Astrocyte of the hippocampus (primary cell): Measurements from ENCODE around the gene KRTAP5-11.
"Not testable (repeated sequence)": the region's sequence is repeated elsewhere in the genome, so short reads cannot be mapped to it uniquely, and the experiment has no call there.

Source experiments
- DNase-seq: peaks from one replicate; pipeline ENCODE4 v3.0.0; 2011; ENCODE audit warnings: low read depth, low spot score

Gene KRTAP5-11

DNA sequence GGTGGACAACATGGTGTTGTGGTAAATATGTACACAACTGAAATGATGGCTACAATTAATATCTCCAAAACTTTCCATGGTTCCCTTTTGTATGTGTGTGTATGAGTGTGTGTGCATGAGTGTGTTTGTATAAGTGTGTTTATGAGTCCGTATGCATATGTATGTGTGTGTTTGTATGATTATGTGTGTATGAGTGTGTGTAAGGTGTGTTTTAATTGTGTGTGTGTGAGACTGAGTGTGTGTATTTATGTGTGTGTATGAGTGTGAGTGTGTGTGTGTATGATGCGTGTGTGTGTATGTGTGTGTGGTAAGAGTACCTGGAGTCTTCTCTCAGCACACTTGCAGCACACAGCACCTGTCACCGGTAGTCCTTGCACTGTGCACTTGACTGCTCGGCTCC, 26.7 kb downstream of the KRTAP5-11 start:
- DNase-seq, result no peak

DNA sequence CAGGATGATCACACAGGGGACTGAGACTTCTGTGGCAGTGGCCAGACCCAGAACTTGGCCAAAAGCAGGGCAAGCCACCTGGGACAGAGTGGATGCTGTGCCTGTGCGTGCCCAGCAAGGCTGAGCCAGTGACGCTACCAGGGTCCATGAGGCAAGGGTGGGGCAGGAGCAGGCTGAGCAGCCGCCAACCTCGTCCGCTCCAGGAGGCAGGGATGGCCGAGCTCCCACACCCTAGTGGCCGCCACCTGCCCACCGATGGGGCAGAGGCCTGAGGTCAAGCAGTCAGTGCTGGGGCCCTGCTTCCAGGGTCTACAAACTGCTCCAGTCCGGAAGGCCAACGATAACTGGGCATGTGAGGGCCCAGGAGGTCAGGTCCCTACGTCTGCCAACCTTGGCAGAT, 27.2 kb downstream of the KRTAP5-11 start:
- DNase-seq, result no peak

DNA sequence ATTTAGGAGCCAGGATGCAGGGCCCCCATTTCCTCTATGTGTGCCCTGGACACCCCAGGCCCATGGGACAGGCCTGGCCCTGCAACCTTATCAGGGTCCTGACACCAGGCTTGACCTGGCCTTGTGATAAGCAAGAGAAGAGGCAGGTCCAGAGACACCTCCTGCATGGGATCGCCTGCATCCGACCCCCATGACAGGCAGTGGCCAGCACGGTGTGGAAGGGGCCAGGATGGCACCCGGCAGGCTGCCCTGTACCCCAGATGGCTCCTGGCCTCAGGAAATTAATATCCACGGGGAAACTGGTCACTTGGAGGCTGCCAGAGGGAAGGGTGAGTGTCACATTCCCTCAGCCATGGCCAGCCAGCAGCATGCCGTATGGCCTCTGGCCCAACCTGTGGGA, 27.7 kb downstream of the KRTAP5-11 start:
- DNase-seq, result no peak

DNA sequence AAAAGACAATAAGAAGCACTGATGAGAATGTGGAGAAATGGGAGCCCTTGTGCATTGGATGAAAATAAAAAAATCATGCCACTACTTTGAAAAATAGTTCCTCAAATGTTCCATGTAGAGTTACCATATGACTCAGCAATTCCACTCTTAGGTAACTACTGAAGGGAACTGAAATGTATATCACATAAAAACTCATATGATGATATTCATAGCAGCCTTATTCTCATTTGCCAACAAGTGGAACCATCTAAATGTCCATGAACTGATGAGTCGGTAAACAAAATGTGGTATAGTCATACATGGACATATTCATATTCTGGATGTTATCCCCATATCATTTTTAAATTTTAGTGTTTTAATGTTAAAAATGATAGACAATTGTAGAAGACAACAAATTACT, 31.0 kb downstream of the KRTAP5-11 start:
- DNase-seq, result no peak

DNA sequence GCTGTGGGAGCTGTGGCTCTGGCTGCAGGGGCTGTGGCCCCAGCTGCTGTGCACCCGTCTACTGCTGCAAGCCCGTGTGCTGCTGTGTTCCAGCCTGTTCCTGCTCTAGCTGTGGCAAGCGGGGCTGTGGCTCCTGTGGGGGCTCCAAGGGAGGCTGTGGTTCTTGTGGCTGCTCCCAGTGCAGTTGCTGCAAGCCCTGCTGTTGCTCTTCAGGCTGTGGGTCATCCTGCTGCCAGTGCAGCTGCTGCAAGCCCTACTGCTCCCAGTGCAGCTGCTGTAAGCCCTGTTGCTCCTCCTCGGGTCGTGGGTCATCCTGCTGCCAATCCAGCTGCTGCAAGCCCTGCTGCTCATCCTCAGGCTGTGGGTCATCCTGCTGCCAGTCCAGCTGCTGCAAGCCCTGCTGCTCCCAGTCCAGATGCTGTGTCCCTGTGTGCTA, 33.9 kb downstream of the KRTAP5-11 start:
- no peak for DNase-seq

DNA sequence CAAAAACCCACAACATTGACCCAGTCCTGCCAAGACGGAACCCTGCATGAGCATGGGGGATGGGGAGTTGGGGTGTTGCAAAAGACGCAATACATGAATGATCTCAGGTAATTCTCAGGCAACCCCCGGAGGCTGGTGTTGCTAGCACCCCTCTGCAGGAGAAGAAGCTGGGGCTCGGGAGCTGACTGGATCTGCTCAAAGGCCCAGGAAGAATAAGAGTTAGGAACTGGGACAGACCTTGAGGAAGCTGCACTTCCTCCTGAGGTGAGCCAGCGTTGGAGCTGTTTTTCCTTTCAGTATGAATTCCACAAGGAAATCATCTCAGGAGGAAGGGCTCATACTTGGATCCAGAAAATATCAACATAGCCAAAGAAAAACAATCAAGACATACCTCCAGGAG, 34.6 kb downstream of the KRTAP5-11 start, which contains the start of gene KRTAP5-9:
Gene KRTAP5-9 (plus strand): TSS at position 301 of the 400 bp plus-strand sequence. CDS start 238 bp downstream, outside the sequence.
- no peak for DNase-seq

DNA sequence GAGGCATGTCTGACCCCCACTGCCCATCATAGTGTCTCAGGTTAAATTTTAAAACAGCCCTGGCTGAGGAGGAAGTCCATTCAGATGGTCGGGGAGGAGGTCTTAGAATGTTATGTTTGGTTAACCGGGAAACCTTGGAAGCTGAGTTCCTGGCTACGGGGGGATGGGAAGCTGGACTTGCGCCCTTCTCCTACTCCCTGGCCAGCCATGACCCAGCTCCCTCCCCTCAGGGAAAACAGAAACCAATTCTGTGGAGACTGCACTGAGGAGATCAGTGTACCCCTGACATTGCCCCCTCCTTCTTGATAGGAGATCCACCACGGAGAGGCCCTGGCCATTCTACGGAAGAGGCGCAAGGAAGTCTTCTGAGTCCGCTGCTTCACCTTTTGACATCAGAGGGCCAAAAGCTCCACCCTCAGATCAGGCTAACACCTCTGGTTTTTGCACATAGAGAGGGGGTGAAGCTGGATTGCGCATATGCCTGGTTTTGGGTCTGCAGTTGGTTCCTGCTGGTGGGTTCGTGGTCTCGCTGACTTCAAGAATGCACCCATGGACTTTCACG, 37.2 kb downstream of the KRTAP5-11 start:
- no peak for DNase-seq

DNA sequence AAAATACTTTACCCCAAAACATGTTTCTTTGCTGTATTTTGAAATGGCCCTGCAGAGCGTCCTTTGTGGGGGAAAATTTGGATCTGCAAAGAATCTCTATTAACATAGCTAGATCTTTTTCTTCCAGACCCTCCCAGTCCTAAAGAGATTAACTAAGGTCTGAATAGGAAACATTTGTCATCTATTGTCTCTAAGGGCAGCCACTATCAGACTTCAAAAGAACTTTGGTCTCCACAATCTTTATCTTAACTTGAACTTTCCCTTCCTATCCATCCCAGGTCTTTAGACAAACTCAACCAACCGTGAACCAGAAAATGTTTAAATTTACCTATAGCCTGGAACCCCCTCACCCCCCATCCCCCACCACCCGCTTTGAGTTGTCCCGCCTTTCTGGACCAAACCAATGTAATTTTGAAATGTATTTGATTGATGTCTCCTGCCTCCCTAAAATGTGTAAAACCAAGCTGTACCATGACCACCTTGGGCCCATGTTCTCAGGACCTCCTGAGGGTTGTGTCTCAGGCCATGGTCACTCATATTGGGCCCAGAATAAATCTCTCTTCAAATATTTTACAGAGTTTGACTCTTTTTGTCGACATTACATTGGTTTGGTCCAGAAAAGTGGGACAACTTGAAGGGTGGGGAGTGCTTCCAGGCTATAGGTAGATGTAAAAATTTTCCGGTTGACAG, 38.0 kb downstream of the KRTAP5-11 start:
- DNase-seq, result no peak

DNA sequence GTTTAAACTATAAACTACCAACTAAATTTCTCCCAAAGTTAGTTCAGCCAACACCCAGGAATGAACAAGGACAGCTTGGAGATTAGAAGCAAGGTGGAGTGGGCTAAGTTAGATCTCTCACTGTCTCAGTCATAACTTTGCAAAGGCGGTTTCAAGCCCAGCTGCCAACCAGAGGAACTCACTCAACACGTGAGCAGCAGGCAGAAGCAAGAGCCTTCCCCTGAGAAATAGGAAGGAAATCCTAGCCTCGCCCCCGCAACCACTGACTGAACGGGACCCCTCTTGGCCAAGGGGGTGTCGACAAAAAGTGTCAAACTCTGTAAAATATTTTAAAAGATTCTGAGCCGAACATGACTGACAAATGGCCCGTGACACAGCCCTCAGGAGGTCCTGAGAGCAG, 38.8 kb downstream of the KRTAP5-11 start:
- DNase-seq, result no peak

DNA sequence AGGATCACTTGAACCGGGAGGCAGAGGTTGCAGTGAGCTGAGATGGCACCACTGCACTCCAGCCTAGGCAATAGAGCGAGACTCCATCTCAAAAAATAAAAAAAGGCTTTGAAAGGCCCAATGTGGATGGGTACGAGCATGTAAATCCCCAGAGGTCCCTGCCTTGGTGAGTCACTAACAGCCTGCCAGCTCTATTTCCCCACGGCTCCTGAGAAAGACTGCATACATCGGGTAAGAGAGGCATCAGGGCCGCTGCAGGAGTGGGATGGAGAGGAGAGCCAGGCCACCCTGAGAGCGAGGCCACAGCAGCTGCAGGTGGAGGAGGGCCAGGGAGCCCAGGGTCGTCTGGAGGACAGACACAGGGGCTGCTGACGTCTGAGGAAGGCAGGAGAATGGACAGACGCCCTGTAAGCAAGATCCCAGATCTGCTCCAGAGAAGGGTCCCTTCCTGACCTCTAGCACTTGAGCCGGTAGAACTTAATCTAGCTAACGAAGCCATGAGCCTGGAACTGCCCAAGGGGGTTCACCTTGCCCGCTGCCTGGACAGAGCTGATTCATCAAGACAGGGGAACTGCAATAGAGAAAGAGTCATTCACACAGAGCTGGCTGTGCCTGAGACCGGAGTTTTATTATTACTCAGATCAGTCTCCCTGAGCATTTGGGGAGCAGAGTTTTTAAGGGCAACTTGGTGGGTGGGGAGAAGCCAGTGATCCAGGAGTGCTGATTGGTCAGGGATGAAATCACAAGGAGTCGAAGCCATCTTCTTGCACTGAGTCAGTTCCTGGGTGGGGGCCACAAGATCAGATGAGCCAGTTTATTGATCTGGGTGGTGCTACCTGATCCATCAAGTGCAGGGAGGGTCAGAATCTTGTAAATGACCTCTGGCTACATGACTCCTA, 39.5 kb downstream of the KRTAP5-11 start:
- DNase-seq, result no peak

DNA sequence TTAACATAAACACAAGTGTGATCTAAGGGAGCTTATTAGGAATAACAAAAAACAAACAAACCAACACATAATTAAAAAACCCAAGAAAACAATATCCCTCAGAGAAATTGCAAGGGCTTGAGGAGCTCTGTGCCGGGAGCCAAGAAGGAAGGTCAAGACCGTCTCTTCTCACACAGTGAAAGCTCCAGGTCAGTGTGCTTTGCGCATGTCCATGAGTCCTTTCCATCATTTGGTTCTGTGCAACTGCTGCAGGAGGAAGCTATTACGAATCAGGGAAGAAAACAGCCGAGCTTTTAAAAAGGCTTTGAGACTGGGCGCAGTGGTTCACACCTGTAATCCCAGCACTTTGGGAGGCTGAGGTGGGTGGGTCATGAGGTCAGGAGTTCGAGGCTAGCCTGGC, 40.3 kb downstream of the KRTAP5-11 start:
- no peak for DNase-seq

DNA sequence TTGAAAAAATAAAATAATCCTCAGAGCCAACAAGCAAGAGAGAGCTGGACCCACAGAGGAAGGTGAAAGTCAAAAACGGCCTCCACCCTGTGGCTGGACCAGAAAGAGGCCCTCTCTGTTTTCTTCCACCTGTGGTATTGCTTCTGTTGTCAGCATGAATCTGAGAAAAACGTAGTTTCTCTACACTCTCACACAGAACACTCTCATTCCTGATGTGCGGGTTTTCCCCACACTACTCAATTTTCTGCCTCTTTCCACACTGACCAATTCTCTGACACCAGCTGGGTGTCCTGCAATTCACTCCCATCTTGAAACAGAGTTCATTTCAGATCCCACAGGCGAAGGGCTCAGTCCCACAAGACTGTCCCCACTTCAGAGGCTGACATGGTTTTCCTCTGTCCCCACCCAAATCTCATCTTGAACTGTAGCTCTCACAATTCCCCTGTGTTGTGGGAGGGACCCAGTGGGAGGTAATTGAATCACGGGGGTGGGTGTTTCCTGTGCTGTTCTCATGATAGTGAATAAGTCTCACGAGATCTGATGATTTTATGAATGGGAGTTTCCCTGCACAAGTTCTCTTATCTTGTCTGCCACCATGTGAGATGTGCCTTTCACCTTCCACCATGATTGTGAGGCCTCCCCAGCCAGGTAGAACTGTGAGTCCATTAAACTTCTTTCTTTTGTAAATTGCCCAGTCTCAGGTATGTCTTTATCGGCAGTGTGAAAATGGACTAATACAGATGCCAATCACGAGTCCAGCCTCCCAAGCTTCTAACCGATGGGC, 42.0 kb downstream of the KRTAP5-11 start:
- not testable (repeated sequence) for DNase-seq

DNA sequence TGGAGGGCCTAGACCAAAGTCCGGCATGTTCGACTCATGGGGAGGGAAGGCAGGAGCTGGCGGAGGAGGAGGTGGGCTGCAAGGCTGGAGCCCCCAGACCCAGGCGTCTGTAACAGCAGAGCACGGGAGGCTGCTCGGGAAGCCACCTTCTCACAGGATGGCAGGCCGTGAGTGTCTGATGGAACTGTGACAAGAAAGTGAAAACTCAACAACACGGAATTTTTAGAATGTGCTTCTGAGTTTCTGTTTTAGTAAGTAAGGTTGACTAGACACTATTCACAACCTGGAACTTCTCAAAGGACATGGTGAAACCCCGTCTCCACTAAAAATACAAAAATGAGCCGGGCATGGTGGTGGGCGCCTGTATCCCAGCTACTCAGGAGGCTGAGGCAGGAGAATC, 42.7 kb downstream of the KRTAP5-11 start:
- not testable (repeated sequence) for DNase-seq

DNA sequence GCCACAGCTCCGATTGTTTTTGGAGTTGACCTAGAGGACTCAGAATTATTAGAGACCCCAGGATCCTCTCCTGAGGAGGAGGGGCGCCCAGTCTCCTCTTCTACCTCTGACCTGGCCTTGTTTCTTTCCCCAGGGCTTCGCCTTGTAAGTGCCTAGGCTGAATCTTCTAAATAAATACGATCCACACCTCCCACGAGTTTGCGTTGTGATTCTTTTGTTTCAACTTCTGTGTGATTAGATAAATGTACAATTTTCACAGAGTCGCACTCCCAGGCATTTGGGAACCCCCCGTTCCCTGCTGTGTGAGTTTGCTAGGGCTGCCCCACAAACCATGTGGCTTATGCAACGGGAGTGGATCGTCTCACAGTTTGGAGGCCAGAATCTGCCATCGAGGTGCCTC, 43.7 kb downstream of the KRTAP5-11 start:
- no peak for DNase-seq

DNA sequence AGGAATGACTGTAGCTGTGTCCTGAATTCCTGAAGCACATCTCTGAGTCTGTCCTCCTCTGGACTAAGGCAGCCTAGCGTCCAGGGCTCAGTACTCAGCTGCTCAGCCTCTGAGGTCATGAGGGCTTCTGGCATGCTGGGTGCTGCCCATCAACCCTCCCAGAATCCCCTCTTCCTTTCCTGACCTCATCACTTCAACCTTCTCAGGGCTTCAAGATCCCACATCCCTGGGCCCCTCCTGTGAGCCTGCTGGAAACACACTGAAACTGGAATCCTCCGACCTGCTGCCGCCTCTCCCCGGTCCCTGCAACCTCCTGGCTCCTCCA, 44.0 kb downstream of the KRTAP5-11 start:
- DNase-seq, result no peak

DNA sequence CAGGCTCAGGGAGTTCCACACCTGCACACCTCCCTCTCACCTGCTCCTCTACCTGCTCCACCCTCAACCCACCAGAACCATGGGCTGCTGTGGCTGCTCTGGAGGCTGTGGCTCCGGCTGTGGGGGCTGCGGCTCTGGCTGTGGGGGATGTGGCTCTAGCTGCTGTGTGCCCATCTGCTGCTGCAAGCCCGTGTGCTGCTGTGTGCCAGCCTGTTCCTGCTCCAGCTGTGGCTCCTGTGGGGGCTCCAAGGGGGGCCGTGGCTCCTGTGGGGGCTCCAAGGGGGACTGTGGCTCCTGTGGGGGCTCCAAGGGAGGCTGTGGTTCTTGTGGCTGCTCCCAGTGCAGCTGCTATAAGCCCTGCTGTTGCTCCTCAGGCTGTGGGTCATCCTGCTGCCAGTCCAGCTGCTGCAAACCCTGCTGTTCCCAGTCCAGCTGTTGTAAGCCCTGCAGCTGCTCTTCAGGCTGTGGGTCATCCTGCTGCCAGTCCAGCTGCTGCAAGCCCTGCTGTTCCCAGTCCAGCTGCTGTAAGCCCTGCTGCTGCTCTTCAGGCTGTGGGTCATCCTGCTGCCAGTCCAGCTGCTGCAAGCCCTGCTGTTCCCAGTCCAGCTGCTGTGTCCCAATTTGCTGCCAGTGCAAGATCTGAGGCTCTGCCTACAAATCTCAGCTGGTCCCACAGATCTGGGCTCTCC, 44.6 kb downstream of the KRTAP5-11 start, which contains the start of gene KRTAP5-8:
Gene KRTAP5-8 (plus strand): TSS at position 49 of the 689 bp plus-strand sequence. CDS start 31 bp downstream, at position 80.
- DNase-seq, result not testable (repeated sequence)

DNA sequence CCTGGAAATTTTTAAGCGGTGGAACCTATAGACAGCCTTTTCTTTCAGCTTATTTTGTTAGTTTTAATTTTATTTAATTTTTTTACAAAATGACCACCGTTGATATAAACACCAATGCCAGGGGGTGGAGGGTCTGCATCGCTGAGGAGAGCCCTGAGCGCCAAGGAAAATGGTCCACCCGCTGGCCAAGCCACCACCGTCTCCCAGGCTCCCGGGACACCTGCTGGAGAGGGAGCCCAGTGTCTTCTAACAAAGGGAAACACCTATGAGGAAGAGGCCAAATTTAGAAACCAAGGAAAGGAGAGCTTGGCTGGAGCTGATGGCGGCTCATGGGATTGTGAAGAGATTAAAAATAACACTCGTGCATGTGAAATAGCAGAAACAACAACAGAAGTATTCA, 45.1 kb downstream of the KRTAP5-11 start:
- DNase-seq, result no peak

DNA sequence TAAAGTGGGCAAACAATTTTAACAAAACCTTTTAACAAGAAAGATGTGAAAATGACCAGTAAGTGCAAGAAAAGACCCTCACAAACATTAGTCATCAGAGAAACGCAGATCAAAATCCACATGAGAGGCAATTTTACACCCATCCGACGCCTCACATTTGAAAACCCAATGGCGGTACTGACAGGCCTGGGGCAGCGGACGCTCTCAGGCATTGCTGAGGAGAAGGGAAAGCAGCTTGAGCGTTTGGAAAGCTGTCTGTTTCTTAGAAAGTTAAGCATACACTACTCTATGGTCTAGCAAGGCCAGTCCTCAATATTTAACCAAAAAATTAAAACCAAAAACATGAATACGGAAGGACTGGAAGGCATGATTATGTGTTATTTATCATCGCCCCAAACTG, 46.9 kb downstream of the KRTAP5-11 start:
- no peak for DNase-seq

DNA sequence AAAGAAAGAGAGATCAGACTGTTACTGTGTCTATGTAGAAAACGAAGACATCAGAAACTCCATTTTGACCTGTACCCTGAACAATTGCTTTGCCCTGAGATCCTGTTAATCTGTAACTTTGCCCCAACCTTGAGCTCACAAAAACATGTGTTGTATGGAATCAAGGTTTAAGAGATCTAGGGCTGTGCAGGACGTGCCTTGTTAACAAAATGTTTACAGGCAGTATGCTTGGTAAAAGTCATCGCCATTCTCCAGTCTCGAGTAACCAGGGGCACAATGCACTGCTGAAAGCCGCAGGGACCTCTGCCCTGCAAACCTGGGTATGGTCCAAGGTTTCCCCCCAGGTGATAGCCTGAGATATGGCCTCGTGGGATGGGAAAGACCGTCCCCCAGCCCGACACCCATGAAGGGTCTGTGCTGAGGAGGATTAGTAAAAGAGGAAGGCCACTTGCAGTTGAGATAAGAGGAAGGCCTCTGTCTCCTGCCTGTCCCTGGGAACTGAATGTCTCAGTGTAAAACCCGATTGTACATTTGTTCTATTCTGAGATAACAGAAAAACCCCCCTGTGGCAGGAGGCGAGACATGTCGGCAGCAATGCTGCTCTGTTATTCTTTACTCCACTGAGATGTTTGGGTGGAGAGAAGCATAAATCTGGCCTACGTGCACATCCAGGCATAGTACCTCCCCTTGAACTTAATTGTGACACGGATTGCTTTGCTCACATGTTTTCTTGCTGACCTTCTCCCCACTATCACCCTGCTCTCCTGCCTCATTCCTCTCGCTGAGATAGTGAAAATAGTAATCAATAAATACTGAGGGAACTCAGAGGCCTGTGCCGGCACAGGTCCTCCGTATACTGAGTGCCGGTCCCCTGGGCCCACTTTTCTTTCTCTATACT, 47.7 kb downstream of the KRTAP5-11 start:
- not testable (repeated sequence) for DNase-seq

DNA sequence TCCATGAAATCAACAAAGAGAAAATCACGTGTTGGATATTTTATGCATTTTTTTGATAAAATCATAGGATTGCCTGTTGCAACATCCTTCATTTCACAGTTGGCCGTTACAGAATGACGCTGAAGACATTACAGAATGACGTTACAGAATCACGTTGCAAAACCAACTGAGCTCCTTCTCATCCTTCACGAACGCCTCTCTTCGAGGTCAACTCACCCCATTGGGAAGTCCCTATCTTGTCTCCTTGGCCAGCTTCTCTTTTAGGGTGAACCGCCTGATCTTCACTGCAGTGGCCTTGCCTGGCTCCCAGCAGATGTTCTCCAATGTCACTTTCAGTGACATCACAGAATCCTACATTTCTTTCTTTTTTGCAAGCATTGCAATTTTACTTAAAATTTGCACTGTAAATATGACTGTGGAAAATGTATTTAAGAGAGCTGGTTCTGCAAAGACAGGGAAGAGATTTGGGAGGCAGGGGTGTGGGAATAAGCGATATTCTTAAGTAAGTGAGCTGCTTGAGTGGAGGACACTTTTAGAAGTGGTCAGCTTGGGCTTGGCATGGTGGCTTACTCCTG, 50.6 kb downstream of the KRTAP5-11 start:
- no peak for DNase-seq
